Breast epithelium (tissue), 4 donors: ENCODE measurements around the gene PLEKHG4B. TPM values are rescaled to one million over a fixed set of nuclear protein-coding genes. Genes with fewer than 3 reads are reported as not detected.
A peak's percentile ranks its signal among the peaks of the same experiment; 100 is the strongest.

Experiments used
- DNase-seq, 2 donors: peaks; one replicate each; pipeline ENCODE4 v3.0.0-alpha.2; 2019; ENCODE audit warnings: low spot score in 2 of 2
- H3K27ac ChIP-seq, 2 donors: fragments of 200-600 bp; sonication (generic) in 1 of 2; one replicate each; pipeline ENCODE4 v1.5.1; 2016 to 2019; ENCODE audit warnings: mild to moderate bottlenecking in 1 of 2
- H3K27me3 ChIP-seq, 2 donors: fragments of 200-600 bp; sonication (generic) in 1 of 2; one replicate each; pipeline versions ENCODE4 v1.5.1 to v1.6.0; 2017 to 2019; ENCODE audit warnings: control low read depth in 1 of 2, mild to moderate bottlenecking in 1 of 2
- H3K36me3 ChIP-seq: fragments of 200-600 bp; one replicate; pipeline ENCODE4 v1.5.1; 2019
- H3K4me1 ChIP-seq, 2 donors: fragments of 200-600 bp; sonication (generic); one replicate each; pipeline ENCODE4 v1.5.1; 2016 to 2019; ENCODE audit warnings: control low read depth in 1 of 2
- H3K4me3 ChIP-seq, 3 donors: fragments of 200-600 bp; sonication (generic); 1 replicate in 2 of 3; 2 replicates in 1 of 3; pipeline ENCODE4 v1.5.1; 2016 to 2019; ENCODE audit warnings: mild to moderate bottlenecking in 3 of 3, moderate library complexity in 2 of 3
- H3K9me3 ChIP-seq, 2 donors: fragments of 200-600 bp; sonication (generic) in 1 of 2; one replicate each; pipeline ENCODE4 v1.5.1; 2016 to 2019; ENCODE audit warnings: control low read depth in 1 of 2
- CTCF ChIP-seq, 3 donors: fragments of 450-650 bp; IDR thresholded peaks; one replicate each; pipeline ENCODE4 v1.5.1; 2016 to 2017; ENCODE audit warnings: antibody characterized with exemption in 3 of 3, mild to moderate bottlenecking in 3 of 3, moderate library complexity in 3 of 3
- POLR2A ChIP-seq: fragments of 450-650 bp; IDR thresholded peaks from one replicate; pipeline ENCODE4 v1.6.1; 2016; ENCODE audit warnings: antibody characterized with exemption, mild to moderate bottlenecking, moderate library complexity
- POLR2AphosphoS5 ChIP-seq, 3 donors: sonication (generic); formaldehyde crosslinking; IDR thresholded peaks; one replicate each; pipeline ENCODE4 v1.6.1; 2017; ENCODE audit warnings: antibody characterized with exemption in 3 of 3
- intact Hi-C: fragments of 100-400 bp; cut with DNase I; formaldehyde crosslinking; loops from one replicate; pipeline ENCODE4 v1.15.1; 2023; ENCODE audit warnings: low total_unique reads
- total RNA-seq, 3 donors: library from RNA; depleted of rRNA; stranded (reverse); fragments of >200 nt; gene quantifications; one replicate each; pipeline ENCODE4 v1.1.0, GENCODE V29; 2016

PLEKHG4B gene
- total RNA-seq, 3 donors from 2014 or later = 4.3 to 5.4 TPM; not detected in 1

- Histone ChIP-seq H3K9me3 (no peaks in the 10 kb centered on the region), H3K27ac (no peak overlapping the region), H3K36me3 (no peaks in the 10 kb centered on the region), H3K4me1 (peaks cover 0 to 5% of the 10 kb centered on the region in 2 donors), H3K4me3 (no peak overlapping the region), H3K27me3 (peaks cover 0 to 4% of the 10 kb centered on the region in 2 donors)
- no peak for TF ChIP-seq POLR2A
- no peak for TF ChIP-seq CTCF (IDR thresholded peaks at IDR 0.05)
- no peak for TF ChIP-seq POLR2AphosphoS5 (IDR thresholded peaks at IDR 0.05)
- no peak for DNase-seq
- intact Hi-C loops = no loop called here
Observed at GRCh38 chr5:49953-50544, 41.9 kb upstream of the PLEKHG4B start.

- TF ChIP-seq POLR2AphosphoS5 (IDR thresholded peaks at IDR 0.05) (no peak), CTCF (IDR thresholded peaks at IDR 0.05) (no peak), POLR2A (no peak)
- no peak for DNase-seq
- H3K4me3 ChIP-seq = no peak overlapping the region
- H3K4me1 ChIP-seq = peaks cover 0 to 5% of the 10 kb centered on the region in 2 donors
- H3K9me3 ChIP-seq = no peaks in the 10 kb centered on the region
- no peaks in the 10 kb centered on the region for H3K36me3 ChIP-seq
- H3K27me3 ChIP-seq = peaks cover 0 to 8% of the 10 kb centered on the region in 2 donors
- intact Hi-C loops = no loop called here
- H3K27ac ChIP-seq = no peak overlapping the region
Observed at GRCh38 chr5:50724-51499, 41.1 kb upstream of the PLEKHG4B start.

GRCh38 chr5:51500-51823, 40.5 kb upstream of the PLEKHG4B start:
- Histone ChIP-seq H3K27me3 (peaks cover 0 to 8% of the 10 kb centered on the region in 2 donors), H3K27ac (no peak overlapping the region), H3K4me3 (no peak overlapping the region), H3K36me3 (no peaks in the 10 kb centered on the region), H3K9me3 (no peaks in the 10 kb centered on the region), H3K4me1 (peaks cover 0 to 5% of the 10 kb centered on the region in 2 donors)
- DNase-seq = no peak
- intact Hi-C loops = no loop called here
- TF ChIP-seq CTCF (IDR thresholded peaks at IDR 0.05) = no peak
- TF ChIP-seq POLR2AphosphoS5 (IDR thresholded peaks at IDR 0.05) = no peak

GRCh38 chr5:53381-54174, 38.4 kb upstream of the PLEKHG4B start:
- no peak for TF ChIP-seq POLR2A
- no peak for TF ChIP-seq CTCF (IDR thresholded peaks at IDR 0.05)
- no peak for TF ChIP-seq POLR2AphosphoS5 (IDR thresholded peaks at IDR 0.05)
- Histone ChIP-seq H3K27me3 (peaks cover 0 to 8% of the 10 kb centered on the region in 2 donors), H3K4me3 (peak overlapping the region; percentile 42 to 85 (median 70)), H3K36me3 (no peaks in the 10 kb centered on the region), H3K4me1 (peaks cover 0 to 5% of the 10 kb centered on the region in 2 donors), H3K27ac (no peak overlapping the region), H3K9me3 (no peaks in the 10 kb centered on the region)
- DNase-seq = no peak
- intact Hi-C loops = no loop called here
